GM19324 (cell line): Measurements from ENCODE around the gene CYTH1.
A peak's percentile ranks its signal among the peaks of the same experiment; 100 is the strongest.

ENCODE experiments used
- ATAC-seq: cut with Tn5 transposase; IDR thresholded peaks from one replicate; pipeline ENCODE4 v1.9.1; 2021; ENCODE audit warnings: mild to moderate bottlenecking, moderate library complexity; ENCODE audit not compliant: unreplicated experiment, low FRiP score

The CYTH1 gene, protein sequence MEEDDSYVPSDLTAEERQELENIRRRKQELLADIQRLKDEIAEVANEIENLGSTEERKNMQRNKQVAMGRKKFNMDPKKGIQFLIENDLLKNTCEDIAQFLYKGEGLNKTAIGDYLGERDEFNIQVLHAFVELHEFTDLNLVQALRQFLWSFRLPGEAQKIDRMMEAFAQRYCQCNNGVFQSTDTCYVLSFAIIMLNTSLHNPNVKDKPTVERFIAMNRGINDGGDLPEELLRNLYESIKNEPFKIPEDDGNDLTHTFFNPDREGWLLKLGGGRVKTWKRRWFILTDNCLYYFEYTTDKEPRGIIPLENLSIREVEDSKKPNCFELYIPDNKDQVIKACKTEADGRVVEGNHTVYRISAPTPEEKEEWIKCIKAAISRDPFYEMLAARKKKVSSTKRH

DNA sequence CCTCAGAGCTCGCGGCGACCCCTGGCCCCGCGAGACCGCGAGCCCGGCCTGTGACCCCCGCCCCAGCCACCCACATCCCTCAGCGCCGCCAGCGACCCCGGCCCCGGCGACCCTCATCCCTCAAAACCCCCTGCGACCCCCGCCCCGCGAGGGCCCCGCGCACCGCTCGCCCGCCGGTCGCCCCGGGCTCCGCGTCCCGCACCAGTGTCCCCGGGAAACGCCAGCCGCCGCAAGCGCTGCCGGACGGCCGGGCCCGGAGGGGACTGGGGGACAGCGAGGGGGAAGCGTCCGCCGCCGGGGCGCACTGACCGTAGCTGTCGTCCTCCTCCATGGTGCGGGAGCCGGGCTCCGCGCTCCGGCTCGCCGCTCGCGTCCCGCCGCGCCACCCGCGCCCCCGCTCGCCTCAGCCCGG lies at the start of gene CYTH1:
CYTH1 (minus strand) TSS at position 381 of the 412 bp plus-strand sequence; CDS start at position 331, 50 bp downstream.
- peak; percentile 22 for ATAC-seq

DNA sequence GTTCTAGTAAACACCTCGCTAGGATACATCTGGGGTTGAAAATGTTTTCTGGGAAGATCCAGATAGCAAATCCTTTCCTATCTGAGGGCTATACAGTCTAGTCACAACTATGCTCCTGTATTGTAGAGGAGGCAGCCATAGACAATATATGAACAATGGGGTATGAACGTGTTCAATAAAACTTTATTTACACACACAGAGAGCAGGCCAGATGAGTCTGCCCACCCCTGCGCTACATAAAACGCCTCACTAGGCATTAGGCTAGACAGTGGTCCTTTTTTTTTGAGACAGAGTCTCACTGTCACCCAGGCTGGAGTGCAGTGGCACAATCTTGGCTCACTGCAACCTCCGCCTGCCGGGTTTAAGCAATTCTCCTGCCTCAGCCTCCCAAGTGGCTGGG lies 47.4 kb upstream of the CYTH1 start:
- ATAC-seq = no peak

DNA sequence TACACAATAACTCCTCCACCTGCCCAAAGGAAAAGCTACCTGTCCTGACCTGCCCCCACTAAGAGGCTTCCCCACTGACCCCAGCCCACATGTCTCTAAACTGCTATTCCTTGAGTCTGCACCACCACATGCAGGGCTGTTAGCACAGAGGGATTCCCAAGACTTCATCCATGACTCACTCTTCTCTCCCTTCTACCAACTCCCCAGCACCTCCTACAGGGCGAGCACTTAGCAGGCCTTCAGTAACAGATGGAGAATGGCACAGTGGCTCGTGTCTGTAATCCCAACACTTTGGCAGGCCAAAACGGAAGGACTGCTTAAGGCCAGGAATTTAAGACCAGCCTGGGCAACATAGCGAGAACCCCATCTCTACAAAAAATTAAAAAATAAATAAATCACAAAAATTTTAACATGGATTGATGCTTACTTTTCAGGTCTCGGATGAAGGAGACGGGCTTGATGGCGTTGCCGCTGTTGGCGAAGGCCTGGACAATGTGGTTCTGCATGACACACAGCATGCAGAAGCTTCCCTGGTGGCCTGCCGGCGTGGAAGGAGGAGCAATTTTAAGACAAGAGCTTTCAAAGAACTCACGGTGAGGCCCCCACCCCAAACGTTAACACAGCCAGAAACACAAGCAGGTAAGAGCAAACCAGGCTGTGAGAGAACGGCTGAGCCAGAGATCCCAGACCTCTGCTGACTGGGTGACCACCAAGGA lies 46.6 kb upstream of the CYTH1 start:
- ATAC-seq = no peak

DNA sequence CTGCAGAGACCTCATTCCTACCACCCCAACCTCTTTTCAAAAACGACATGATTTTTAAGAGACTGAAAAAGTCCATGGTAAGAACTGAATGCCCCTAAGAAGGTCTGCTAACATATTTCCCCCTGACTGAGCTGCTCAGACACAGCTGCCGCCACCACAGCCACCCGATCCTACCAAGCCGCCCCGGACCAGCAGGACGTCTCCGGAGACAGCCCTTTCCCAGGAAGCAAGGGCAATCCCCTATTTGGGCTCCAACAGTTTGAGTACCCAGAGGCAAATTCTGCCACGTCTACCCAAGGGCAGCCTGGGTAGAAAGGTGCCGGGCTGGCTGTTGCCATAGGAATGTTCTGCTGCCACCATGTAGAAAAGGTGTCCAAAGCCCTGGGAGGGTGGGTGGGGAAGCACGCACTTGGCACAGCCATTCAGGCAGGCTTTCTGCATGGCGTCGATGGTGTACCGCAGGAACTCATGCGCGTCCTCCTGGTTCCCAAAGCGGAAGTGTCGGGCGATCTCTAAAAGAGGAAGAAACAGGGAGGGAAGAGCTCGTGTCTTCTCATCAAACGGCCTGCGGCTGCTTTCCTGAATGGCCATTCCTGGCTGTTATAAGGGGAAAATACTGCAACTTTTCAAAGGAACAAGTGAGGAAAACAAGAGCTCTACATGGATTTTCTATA lies 44.9 kb upstream of the CYTH1 start:
- no peak for ATAC-seq

DNA sequence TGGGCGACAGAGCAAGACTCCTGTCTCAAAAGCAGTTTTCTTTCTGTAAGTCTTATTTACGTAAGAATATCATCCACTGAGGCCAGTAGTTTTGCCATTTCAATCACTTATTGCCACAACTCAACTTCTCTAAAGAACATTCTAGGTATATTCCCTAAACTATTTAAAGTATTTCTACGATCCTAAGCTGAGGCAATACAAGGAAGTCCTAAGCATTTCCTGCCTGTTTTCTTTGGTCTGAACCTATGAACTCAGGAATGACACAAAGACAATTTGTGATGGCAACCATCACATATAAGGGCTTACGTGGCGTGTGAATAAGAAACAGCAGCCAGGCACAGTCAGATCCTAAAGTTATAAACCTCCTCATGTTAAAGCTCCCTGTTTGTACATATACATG lies 44.3 kb upstream of the CYTH1 start:
- ATAC-seq = no peak

DNA sequence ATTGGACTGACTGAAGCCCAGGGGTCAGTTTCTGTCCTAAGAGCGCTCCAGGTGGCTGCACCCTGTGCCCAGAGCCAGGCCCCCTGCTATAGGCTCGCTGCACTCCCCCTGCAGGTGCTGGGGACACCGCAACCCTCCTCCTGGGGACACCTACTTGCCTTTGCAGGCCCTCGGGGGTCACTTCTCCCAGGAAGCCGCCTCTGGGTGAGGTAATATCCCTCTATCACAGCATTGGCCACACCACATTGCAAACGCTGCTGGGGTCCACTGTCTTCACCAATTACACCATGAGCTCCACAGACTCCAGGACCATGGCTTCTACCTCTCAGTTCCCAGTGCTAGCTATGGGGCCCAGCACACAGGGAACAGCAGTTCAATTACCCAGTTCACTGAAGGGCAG lies 43.6 kb upstream of the CYTH1 start:
- no peak for ATAC-seq

DNA sequence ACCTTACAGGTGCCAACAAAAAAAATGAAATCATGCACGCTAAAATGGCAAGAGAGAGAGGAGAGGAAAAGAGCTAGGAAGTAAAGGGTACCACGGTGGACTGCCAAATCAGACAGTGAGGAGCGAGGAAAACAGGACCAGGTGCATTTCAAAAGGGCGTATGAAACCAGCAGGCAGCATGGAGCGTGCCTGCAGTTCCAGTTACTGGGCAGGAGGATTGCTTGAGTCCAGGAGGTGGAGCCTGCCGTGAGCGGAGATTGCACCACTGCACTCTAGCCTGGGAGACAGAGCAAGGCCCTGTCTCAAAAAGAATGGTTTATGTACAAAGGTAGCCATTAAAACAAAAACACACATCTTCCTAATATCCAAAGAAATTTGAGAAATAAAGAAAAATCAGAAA lies 42.2 kb upstream of the CYTH1 start:
- ATAC-seq = no peak

DNA sequence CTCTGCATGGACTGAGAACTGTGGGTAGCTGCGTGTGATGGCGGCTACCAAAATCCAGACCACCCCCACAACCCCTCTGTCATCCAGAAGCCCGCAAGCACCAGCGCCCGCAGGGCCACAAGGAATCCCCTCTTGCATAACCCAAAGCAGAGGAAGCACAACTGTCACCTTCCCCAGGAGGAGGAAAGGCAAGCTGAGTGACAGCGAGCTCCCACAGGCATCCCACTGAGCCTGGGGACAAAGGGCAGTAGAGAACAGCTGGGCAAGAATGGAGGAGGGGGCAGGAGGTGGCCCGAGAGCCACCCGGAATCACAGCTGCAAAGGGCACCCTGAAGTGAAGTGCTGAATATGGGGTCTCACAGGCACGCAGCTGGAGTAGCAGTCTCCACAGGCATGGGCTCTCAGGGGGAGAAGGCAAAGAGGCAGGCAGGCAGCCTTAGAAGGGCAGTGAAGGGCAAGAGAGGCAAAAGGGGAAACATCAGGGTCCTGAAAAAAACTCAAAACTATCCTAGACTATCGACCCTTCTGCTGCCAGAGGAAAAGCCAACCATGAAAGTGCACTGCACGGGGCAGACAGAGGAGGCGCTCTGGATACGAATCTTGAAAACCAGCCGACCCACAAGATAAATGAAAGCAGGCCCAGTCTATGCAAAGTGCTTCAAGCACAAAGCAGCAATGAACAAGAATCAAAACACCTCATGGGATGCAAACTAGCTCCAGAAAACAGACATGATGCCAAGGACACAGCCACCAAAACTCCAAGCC lies 41.4 kb upstream of the CYTH1 start:
- no peak for ATAC-seq

DNA sequence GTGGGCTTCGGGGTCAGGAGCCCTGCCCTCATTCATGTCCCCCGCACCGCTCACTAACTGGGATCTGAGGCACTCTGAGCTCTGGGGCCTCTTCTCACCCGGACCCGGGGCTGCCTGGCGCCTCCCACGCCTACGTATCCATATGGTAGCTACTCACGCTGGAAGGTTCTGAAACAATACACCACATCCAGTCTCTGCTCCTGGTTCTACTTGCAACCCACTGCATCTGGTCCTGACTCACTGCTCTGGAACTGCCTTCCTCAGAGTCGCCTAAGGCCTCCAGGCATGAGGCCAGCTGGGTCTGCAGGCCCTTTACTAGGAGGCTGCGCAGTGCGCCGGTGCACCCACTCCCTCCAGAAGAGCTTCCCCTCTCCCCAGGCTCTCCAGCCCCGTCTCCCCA lies 40.5 kb upstream of the CYTH1 start:
- ATAC-seq = no peak

DNA sequence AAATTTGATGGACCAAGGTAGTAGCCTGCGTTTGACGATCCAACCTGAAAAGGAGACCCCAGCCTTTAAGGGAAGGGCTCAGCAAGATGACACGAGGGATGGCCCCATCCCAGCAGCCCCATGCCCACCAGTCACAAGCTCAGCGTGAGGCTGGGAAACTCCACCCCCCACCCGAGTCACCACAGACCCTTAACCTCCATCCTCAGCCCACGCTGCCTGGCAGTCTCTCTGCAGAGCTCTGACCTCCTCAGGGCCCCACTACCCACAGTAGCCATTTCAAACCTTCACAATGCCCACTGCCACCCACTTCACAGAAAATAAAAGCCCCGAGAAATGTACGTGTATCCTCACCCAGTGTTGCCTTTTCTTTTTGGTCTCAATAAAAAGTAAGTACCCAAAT lies 39.9 kb upstream of the CYTH1 start:
- ATAC-seq = no peak

DNA sequence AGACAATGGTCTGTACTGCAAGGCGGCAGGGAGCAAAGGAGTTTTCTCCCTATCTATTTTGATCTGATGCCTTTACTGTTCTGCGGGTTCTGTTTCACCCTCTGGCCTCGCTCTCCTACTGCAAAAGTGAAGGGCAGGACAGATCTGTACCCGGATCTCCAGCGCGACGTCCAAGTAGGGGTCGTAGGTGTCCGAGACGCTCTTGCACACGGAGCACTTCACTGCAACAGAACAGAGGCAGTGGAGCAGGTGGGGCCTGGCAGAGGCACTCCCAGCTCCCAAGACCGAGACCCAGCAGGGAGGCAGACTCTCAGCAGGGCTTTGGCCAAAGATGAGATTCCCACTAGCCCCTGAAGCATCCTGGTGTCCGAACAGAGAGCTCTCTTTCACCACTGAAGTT lies 38.8 kb upstream of the CYTH1 start:
- ATAC-seq = no peak

DNA sequence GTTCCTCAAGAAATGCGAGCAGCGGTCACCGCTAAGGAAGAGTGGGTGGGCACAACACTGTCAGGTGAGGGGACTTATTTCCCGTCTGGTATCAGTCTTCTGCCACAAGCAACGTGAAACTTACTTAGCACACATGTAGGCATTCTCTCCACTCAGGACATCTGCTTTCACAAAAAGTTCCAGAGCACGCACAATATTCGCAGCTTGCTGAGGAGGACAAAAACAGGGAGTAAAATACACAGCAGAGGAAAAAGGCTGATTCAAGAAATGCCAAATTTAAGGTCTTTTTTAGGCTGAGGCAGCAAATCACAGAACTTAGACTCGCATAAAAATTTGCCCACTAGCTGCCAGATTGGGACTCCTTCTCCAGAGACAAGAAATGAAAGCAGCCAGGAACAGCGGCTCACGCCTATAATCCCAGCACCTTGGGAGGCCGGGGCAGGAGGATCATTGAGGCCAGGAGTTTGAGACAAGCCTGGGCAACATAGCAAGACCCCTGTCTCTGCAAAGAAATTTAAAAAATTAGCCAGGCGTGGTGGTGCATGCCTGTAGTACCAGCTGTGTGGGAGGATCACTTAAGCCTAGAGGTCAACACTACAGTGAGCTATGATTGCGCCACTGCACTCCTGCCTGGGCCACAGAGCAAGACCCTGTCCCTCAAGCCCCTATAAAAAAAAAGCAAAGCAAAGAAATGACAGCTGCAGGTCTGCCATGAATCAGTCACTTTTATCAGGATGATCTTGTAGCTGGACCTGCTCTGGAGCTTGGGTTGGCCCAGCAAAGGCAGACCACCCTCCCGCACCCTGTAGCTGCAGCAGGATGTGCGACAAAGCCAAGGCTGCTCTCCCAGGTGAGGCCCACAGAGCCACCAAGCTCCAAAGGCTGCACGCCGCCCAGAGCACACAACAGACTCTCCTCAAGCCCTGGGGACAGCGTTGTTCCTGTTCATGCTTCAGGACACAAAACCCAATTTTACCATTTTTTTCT lies 38.0 kb upstream of the CYTH1 start:
- no peak for ATAC-seq

DNA sequence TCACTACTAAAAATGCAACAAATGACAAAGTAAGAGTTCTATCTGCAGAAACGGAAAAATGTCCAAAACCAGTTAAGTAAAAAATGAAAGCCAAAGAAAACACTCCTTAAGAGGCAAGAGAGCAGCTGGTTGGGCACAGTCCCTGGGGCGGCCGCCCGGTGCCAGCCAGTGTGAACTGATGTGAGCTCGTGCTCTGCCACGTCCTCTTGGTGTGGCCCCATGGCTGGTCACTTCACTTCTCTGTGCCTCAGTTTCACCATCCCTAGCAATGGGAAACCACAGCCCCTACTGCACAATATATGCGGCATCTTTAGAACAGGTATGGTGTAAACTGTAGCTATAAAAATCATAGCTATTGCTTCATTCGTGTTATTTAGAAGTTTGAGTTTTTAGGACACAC lies 37.3 kb upstream of the CYTH1 start:
- no peak for ATAC-seq

DNA sequence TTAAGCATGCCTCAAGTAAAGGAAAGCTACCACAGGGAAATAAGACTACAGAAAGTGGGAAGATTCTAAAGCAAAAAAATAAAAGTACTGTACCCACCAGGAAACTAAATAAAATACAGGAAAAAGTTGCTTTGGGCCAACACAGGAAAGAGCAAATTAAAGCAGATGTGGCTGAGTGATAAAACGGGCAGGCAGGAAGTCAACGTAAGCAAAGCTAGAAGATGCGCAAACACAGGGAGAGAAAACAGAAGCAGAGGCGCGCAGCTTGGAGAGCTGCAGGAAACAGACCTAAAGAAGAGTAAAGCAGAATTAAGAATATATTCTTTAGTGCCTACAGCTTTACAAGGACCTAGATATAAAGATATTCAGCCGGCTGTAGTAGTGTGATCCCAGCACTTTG lies 36.9 kb upstream of the CYTH1 start:
- no peak for ATAC-seq

DNA sequence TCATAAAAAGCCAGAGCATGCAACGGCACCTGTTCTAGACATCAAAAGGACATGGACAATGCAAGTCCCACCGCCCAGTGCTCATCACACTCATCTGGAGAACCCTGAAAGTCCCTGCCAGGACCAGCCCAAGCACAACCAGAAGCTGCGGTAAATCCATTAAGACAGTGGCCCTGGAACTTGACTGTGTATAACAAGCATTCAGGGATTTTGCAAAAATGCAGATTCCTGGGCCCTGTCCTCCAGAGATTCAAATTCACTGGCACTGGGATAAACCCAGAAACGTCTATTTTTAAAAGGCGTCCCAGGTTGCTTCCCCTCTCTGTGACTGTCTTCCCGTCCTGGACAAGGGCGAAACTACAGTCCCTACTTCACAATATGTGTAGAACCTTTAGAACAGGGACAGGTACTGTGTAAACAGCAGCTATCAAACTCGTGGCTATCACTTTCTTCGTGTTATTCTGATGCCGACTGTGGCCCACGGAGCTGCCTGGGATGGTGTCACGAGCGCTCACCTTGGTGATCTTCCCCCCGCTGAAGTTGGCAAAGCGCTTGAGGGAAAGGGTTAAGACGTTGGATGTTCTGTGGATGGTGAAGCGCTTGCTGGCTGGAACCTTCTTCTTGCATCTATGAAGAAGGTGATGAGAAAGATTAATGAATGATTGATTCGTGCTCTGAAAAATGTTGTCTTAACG lies 36.2 kb upstream of the CYTH1 start:
- ATAC-seq = no peak

DNA sequence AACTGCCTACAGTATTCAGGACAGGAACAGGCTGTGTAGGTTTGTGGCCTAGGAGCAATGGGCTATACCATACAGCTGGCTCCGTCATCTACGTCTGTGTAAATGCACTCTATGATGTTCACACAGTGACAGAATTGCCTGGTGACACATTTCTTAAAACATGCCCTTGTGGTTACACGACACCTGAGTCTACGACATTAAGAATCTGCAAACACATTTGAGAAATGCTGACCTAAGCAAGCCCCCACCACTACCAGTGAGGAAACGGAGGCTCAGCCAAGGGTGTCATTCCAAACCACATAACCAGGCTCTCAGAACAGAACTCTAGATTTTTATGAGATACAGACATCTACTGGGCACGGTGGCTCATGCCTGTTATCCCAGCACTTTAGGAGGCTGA lies 35.0 kb upstream of the CYTH1 start:
- ATAC-seq = no peak

DNA sequence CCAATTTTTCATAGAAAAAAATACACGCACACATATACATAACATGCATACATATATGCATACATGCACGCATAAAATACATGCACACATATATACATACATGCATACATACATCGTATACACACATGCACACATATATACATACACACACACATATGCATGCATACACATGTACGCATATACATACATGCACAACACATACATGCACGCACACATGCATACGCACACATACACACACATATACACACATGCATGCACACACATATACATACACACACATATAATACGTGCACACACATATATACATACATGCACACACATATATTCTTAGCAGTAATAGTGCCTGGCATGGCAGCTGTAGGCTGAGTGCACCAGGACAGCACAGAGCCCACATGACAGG lies 33.6 kb upstream of the CYTH1 start:
- ATAC-seq = no peak

DNA sequence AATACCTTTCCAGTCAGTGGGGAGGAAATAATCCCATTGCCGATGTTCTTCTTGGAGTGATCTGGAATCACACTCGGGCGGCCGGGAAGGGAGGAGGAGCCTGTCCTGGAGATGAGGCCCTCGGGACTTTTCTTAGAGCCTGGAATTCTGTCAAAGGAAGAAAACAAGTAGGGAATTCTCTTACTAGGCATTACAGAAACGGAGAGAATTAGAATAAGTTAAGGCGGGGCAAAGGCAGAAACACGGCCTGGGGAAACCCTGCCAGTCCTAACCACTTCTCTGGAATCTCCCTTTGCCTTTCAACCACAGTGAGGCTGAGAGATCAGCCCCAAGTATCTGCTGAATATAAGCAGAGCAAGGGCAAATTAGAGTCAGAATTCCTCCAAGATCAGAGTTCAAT lies 30.8 kb upstream of the CYTH1 start:
- ATAC-seq = no peak

DNA sequence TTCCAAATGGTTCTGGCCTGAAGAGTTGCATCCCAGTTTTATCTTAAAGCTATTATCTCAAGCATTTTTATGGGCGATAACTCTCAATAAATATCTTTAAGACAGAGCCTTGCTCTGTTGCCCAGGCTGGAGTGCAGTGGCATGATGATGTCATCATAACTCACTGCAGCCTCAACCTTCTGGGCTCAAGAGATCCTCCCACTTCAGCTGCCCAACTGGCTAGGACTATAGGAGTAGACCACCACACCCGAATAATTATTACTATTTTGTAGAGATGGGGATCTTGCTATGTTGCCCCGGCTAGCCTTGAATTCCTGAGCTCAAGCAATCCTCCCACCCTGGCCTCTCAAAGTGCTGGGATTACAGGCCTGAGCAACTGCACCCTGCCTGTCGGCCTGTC lies 26.1 kb upstream of the CYTH1 start:
- no peak for ATAC-seq
